CD4-positive, alpha-beta T cell treated with Interleukin-4 for 1 hour (primary cell): Measurements from ENCODE around the gene B3GAT3.
"Not testable (repeated sequence)": the region's sequence is repeated elsewhere in the genome, so short reads cannot be mapped to it uniquely, and the experiment has no call there.

Experiments used
- DNase-seq, 2 donors: peaks; one replicate each; pipeline ENCODE4 v3.0.0-alpha.2; 2020 to 2022

The B3GAT3 gene

DNA sequence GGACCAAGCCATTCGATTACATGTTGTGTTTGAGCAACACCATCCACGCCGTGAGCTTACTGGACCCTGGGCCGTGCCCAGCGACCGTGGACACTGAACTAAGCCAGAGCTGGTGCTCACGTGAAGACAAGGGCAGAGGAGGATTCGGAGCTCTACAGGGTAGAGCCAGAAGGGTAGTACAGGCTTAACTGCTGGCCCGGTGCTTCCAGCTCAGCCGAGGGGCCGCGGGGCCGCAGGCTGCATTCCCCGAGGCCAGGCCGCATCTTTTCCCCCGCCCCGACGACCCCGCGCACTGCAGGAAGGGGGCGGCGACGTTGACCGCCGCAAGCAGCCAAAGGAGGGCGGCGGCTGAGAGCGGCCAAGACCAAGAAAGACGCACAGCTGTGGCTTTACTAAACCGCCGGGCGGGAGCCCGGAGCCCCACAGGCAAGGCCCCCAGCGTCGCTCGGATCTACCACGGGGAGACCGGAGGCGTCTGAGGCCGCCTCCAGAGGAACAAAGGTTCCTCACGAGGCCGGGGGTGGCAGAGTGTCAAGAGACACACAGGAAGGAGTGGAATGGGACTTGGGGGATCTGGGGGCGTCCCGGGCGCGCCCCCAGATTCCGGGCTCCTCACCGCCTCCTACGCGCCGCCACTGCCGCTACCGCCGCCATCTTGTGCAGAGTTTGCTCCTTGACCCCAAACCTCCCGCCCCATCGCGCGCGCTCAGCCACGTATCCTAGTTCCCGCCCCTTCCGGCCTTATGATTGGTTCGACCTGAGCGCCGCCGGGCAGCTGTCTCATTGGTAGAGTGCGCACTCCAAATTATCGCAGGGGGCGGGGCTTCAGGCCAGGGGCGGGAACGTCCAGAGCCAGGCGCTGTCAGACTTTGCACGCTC lies 24.4 kb upstream of the B3GAT3 start, which contains the start of gene GANAB:
GANAB (minus strand) TSS at position 668 of the 879 bp plus-strand sequence; CDS start at position 654, 14 bp downstream.
- peak; percentile 98 to 99 for DNase-seq

DNA sequence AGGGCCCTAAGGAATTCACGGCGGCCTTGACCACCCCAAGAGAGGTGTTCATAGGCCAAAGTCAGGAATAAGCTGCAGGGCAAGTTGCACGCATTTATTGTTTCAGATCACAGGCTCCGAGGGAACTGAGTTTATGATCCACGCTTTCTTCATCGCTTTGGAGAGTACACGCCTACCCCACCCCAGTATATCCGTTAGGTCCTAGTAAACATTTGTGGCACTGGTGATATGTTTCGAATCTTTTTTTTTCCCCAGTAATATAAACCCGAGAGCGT lies 23.8 kb upstream of the B3GAT3 start:
- DNase-seq: no peak

DNA sequence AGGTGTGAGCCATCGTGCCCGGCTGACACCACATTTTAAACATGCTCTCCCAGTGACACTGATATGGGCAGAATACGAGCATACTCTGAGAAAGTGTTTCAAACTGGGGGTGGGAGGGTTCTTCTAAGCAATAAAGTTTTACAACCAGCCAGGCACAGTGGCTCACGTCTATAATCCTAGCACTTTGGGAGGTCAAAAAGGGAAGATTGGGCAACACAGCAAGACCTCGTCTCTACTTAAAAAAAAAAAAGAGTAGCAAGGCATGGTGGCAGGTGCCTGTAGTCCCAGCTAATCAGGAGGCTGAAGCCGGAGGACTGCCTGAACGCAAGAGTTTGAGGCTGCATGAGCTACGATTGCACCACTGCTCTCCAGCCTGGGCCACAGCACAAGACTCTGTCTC lies 22.4 kb upstream of the B3GAT3 start:
- no peak for DNase-seq

DNA sequence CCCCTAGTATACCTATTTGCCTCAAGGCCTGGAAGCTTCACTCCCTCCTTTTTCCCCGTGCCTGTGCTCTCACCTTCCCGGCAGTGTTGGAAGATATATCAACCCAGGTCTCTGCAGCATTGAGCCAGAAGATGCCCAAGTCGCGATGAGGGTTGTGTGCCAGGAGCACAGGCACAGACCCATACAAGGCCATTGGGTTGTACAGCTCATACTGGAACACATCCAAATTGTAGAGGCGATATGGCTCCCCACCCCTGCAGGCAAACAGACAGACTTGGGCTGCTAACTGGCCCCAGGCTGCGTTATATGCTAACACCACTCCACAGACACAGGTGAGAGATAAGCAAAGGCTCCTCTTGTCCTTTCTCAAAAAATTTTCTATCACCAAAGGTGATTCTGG lies 10.7 kb upstream of the B3GAT3 start:
- DNase-seq: no peak

DNA sequence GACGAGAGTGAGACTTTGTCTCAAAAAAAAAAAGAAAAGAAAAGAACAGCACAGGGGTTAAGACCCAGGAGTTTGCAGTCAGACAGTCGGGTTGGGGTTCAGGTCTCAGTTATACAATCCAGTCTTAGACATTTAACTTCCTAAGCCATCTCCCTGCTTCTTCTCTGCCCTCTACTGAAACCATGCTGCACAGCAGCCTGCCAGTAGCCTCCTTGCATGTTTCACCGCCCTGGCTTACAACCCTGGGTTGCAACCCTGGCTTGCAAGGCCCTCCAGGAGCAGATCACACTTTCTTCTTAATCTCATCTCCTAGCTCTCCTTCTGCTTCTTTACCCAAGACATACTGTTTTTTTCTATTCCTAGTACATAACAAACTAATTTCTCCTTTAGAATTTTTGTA lies 5.9 kb upstream of the B3GAT3 start:
- DNase-seq: peak; percentile 20 to 29

DNA sequence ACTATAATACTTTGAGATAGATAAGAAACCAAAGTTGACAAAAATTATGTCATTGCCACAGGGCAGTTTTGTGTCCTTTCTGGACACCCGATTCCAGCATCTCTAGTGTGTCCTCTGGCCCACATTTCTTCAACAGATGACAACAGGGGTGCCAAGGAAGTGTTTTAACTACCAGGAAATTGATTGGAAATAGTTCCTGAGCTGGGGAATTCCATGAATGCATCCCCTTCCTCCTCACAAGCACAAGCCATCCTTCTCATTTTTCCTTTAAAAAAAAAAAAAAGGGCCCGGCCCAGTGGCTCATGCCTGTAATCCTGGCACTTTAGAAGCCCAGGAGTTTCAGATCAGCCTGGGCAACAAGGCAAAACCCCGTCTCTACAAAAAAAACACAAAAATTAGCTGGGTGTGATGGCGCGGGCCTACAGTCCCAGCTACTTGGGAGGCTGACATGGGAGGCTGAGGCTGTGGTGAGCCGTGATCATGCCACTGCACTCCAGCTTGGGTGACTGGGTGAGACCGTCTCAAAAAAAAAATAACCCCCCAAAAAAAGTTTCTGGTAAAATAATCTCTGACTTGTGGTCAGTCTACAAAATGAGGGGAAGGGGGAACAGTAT lies 797 bp upstream of the B3GAT3 start:
- DNase-seq: no peak

DNA sequence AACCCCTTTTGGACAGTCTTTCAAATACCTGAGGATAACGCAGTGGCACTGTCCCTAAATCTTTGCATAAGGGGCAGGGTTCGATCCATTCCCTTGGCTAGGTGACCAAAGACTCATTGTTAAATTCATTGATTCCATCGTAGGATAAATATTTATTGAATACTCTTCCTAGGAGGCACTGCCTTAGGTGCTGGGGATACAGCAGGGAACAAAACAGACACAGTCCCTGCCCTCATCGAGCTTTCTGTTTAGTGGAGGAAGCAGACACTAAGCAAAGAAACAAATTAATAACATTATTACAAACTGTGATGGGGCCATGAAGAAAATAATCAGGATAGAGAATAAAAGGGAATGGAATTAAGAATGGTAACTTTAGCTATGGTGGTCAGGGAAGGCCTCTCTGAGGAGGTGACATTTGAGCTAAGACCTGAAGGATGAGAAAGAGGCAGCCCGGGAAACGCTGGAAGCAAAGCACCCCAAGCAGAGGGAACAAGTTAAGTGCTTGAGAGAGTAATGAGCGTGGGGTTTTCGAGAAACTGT lies 689 bp downstream of the B3GAT3 start:
- DNase-seq: no peak

DNA sequence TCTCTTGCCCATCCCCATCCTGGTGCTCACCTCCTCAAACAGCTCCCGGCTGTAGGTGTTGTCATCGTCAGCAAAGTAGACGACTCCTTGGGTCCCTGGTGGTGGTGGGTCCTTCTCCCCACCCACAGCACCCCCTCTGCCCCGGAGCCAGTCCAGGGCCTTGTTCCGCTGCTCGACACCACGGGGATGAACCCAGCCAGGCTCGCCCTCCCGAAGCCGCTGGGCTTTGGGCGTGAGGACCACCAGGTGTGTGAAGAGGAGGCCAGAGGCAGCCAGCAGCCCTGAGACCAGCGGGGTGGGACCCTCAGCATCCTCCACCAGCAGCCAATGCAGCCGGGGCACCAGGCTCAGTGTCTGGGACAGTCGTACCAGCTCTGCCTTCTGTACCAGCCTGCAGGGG lies 4.8 kb downstream of the B3GAT3 start:
- not testable (repeated sequence) for DNase-seq

DNA sequence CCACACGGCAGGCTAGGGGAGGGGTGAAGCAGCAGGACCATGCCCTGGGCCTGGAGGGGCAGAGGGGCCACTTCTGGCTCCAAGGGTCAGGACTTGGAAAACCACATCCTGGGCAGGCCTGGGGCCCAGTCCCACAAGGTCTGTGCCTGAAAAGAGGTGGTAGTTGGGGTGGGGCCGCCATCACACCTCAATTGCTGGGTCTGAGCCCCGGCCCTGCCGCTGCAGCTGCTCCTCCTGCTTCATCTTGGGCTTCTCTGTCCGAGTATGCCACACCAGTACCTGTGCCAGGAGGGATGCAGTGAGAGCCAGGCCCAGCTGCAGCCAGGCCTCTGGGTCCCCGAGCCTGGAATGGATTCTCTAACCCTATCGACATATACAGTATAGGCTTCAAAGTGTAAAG lies 6.3 kb downstream of the B3GAT3 start:
- DNase-seq: no peak

DNA sequence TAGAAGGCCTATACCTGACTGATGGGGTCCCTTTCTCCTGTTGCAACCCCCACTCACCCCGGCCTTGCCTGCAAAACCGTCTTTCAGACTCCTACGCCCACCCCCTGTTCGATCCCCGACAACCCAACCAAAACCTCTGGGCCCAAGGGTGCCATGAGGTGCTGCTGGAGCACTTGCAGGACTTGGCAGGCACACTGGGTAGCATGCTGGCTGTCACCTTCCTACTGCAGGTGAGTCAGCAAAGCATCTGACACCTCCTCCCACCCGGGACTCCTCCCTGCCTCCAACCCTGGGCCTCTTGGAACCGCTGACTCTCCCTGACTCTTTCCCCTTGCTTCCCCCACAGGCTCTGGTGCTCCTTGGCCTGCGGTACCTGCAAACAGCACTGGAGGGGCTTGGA lies 7.5 kb downstream of the B3GAT3 start:
- DNase-seq: no peak

DNA sequence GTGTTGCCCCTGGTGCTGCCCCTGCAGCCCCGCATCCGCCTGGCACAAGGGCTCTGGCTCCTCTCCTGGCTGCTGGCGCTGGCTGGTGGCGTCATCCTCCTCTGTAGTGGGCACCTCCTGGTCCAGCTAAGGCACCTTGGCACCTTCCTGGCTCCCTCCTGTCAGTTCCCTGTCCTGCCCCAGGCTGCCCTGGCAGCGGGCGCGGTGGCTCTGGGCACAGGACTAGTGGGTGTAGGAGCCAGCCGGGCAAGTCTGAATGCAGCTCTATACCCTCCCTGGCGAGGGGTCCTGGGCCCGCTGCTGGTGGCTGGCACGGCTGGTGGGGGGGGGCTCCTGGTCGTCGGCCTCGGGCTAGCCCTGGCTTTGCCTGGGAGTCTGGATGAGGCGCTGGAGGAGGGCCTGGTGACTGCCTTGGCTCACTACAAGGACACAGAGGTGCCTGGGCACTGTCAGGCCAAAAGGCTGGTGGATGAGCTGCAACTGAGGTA lies 8.5 kb downstream of the B3GAT3 start:
- DNase-seq: no peak

DNA sequence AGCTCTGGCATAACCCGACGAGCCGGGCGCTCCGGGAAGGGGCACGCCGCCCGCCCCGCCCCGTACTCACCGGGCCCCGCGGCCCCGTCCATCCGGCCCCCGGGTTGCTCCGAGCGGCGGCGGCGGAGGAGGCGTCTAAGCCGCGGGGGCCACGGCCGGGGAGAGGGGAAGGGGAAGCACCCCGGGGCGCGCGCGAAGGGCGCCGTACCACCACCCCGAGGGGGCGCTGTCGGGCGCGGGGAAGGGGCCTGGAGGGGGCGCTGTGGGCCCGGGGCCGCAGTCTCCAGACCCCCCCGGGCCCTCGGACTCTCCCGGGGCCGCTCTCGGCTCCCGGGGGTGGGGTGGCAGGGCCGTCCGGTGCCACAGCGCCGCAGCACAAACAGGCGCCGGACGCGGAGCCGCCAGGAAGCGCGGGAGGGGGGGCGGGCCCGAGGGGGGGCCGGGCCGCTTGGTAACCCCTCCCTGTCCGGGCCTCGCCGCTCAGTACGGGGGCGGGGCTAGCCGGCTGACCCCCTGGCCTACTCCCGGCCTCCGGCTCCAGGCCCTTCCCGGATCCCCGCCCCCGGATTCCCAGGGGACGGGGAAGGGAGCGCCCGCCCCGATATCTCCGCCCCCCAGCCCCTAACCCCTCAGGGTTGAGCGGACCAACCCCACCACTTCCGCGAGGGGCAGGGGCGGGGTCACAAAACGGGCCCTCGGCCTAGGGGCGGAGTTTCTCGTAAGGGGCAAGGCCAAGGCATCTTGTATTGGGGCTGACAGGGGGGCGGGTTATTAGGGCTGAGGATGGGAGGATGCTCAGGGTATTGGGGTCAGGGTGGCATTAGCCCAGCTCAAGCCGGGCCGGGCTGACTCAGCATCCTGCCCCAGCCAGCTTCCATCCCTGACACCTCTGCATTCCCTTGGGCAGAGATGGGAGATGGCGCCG lies 9.2 kb downstream of the B3GAT3 start, which contains the start of the genes EML3 and ROM1:
EML3 (minus strand) TSS at position 410 of the 925 bp plus-strand sequence; CDS start at position 92, 318 bp downstream.
ROM1 (plus strand) TSS at position 892 of the 925 bp plus-strand sequence; CDS start at position 917, 25 bp downstream.
- peak; percentile 92 to 94 for DNase-seq

DNA sequence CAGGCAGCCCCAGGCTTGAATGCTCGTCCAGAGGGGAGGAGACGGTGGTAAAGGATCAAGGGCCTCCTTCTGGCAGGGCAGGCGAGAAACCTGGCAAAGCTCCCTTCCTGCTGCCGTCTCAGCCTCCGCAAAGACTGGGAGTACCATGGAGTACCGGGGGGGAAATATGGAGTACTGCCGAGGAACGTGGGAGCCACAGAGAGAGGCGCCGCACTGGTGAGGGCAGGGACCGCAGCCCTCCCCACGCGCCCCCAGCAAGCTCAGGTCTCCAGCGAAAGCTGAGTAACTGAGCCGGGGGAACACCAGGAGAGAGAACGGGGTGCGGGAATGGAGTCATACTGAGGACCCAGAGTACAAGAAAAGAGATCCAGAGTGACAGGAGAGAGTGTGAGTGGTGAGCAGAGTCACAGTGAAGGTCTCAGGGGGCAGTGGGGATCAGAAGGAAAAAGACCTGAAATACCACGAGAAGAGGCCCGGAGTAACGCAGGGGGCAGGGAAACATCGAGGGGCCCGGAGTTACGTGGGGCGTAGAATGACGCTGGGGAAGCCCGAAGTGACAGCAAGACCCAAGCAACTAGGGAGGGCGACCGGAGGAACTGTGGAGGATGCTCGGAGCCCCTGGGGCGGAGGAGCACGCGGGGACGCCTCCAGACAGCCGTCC lies 10.0 kb downstream of the B3GAT3 start:
- peak in 1 of 2 donors; percentile 70 for DNase-seq

DNA sequence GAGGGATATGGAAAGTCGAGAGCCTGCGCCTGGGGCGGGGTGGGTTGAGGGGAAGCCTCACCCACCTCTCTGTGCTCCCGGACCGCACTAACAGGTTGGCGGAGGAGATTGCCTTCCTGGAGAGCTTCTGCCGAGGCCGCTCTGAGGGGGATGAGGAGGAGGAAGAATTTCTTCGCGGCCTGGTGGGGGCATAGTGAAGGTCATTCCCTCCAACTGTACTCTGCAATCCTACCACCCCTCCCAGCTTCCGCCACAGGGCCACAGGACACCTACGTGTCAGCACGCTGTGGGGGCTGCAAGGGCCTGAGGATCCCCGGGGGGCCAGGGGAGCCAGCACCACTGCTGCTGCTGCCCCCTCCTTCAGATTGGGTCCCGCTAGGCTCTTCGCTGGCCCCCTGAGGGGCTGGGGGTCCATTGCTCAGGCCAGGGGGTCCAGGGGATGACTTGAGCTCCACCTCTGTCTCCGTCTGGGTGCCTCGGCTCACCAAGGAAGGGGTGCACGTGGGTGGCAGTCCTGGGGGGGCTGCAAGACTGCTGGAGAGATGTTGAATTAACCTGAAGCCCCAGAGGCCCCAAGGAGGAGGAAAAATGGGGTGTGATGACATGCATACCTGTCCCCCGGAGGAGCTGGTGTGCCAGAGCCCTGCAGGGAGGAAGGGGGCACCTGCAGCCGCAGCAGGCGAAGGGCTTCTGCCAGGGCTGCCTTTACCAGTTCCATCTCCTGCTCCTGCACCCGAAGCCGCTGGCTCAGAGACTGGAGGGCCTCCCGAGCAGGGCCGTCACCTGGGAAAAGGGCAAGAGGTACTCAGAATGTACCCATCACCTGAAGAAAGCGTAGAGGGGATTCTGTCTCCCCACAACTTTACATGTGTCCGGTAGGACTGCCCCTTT lies 10.7 kb downstream of the B3GAT3 start:
- no peak for DNase-seq

DNA sequence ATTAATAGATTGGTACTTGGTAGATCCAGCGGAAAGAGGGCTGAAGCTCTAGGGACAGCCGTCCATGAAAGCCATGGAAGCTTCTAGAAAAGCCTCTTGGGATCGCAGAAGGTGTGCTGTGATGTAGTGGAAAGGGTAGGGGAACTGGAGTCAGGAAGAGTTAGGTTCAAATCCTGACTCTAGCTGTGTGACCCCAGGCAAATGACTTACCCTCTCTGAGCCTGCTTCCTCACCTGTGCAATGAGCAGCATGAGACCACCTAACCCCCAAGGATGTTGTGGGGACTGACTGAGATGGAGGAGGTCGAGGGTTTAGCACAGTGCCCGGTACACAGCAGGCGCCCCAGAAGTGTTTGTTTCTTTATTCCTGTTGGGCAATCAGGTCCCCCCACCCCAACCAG lies 11.4 kb downstream of the B3GAT3 start:
- DNase-seq: no peak

DNA sequence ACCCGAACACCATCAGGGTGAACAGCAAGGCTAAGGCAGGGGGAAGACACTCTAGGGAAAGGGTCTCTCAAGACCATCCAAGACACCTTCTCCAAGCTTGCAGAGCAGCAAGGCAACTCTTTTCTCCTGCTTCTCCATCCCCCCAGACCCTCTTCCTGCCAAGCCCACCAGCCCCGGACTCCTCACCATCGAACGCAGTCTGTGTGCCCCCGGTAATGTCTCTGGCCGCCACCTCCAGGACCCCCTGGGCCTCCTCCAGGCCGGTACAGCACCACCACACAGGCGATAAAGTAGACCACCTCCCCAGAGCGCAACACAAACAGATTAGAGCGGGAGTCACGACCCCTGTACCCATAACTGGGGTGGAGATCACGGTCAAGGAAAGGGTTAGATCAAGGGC lies 13.0 kb downstream of the B3GAT3 start:
- no peak for DNase-seq

DNA sequence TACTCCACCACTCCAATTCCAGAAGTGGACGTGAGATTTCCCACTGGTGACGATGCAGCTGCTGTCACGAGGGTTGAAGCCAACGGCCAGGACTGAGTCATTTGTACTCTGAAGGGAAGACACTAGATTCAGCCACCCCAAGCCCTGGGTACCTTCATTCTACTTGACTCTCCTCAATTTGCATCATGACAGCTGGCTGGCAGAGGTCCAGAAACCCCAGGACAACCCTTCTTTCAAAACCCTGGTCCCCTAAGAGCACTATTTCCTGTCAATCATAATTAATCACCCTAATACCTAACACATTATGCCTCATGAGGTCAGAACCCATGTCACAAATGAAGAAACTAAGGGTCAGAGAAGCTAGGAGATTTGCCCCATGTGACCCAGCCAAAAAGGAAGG lies 14.1 kb downstream of the B3GAT3 start:
- DNase-seq: peak in 1 of 2 donors; percentile 49

DNA sequence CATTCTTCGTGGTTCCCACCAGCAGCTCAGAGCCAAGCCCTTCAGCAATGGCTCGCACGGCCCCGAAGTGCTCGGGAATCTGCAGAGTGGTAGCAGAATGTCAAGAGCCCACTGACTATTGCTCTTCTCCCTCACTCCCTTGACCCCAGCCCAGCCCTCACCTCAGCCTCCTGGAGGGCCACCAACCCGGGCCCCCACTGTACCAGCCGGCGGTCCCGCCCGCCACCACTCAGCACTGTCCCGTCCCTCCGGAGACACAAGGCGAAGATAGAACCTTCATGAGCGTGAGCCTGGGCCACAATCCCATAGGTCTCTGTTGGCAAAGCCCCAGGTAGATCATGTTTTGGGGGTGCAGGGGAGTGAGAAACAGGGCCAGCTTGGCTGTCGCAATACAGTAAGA lies 15.9 kb downstream of the B3GAT3 start:
- no peak for DNase-seq

DNA sequence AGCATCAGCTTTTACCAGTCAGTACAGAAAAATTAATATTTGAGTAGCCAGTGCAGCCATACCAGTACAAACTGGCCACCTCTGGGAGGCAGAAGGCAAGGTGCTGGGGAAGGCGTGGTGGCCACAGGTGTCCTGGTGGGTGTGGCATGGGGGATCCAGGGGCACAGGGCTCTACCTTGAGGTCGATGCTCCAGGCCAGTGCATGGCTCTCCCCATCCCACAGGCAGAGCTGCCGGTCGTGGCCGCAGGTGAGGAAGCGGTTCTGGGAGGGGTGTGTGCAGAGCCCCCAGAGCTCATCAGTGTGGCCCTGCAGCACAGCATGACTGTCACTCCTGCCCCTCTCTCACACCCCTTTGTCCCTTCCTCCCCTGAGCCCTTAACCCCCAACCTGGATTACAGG lies 16.3 kb downstream of the B3GAT3 start:
- DNase-seq: no peak

DNA sequence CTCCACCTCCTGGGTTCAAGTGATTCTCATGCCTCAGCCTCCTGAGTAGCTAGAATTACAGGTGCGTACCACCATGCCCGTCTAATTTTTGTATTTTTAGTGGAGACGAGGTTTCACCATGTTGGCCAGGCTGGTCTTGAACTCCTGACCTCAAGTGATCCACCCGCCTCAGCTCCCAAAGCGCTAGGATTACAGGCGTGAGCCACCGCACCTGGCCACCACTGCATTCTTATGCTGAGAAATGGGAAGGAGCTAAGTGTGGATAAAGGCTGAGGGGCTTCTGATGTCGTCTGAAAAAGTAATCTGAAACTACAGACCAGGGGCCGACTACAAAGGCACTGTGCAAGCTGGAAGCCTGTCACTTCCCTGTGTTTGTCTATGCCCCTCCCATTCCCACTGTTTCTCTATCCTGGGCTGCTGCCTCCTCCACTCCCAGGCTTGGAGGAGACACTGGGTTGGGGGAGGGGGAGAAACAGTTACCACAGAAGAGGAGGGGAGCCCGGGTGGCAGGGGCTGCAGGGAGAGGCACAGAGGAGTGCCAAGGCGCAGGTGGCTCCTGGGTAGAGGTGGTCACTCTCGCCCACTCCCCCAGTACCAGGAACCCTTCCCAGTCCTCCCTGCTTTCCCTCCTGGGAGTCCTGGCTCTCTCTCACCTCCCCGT lies 17.2 kb downstream of the B3GAT3 start:
- no peak for DNase-seq
